Activated CD8-positive, alpha-beta memory T cell treated with anti-CD3 and anti-CD28 coated beads, Interleukin-2, amount 50 U/mL, for 4 hours (primary cell): ENCODE data around the gene SERPINB8.

Experiments used
- DNase-seq: peaks from one replicate; pipeline ENCODE4 v3.0.0-alpha.2; 2020

The SERPINB8 gene

GRCh38 chr18:64019922-64020756, 50.3 kb downstream of the SERPINB8 start:
- no peak for DNase-seq

GRCh38 chr18:64026350-64026749, 56.5 kb downstream of the SERPINB8 start:
- no peak for DNase-seq

GRCh38 chr18:64027931-64028695, 58.2 kb downstream of the SERPINB8 start:
- no peak for DNase-seq

- DNase-seq = no peak
These were observed 59.2 kb downstream of the SERPINB8 start for GRCh38 chr18:64029096-64029495.

GRCh38 chr18:64031411-64031810, 61.5 kb downstream of the SERPINB8 start:
- DNase-seq = no peak

GRCh38 chr18:64032312-64032711, 62.4 kb downstream of the SERPINB8 start:
- DNase-seq = no peak

GRCh38 chr18:64037812-64038414, 68.0 kb downstream of the SERPINB8 start:
- no peak for DNase-seq
